ENCODE results near the gene ANKRD34B.

- TF ChIP-seq BCL3 (IDR thresholded peaks at IDR 0.05) (no peak), CHD2 (IDR thresholded peaks at IDR 0.05; ENCODE audit: low read length, partially characterized antibody) (no peak), CTCF (IDR thresholded peaks at IDR 0.05) (no peak), EP300 (IDR thresholded peaks at IDR 0.05) (no peak), CBX2 (IDR thresholded peaks at IDR 0.05; ENCODE audit: borderline replicate concordance, low read depth) (no peak), NR3C1 (IDR thresholded peaks at IDR 0.05) (no peak), USF2 (IDR thresholded peaks at IDR 0.05) (no peak), NPAS2 (CRISPR knock-in tag; IDR thresholded peaks at IDR 0.05; ENCODE audit: borderline replicate concordance) (no peak), POLR2A (IDR thresholded peaks at IDR 0.05; ENCODE audit: low read length) (no peak), JUNB (IDR thresholded peaks at IDR 0.05) (no peak), RAD21 (conservative IDR thresholded peaks at IDR 0.05 in 1 of 2, IDR thresholded peaks at IDR 0.05 in 1 of 2) (no peak), MAFK (IDR thresholded peaks at IDR 0.05; ENCODE audit: partially characterized antibody) (no peak), RNF2 (IDR thresholded peaks at IDR 0.05; ENCODE audit: borderline replicate concordance, low read depth) (no peak), REST (IDR thresholded peaks at IDR 0.05) (no peak)
These were observed 62.4 kb downstream of the ANKRD34B start for GRCh38 chr5:80507663-80508062.
